T-helper 9 cell (primary cell): ENCODE data around the gene IQSEC1.

ENCODE experiments used
- DNase-seq: peaks from one replicate; pipeline ENCODE4 v3.0.0-alpha.2; 2020

IQSEC1 gene

DNA sequence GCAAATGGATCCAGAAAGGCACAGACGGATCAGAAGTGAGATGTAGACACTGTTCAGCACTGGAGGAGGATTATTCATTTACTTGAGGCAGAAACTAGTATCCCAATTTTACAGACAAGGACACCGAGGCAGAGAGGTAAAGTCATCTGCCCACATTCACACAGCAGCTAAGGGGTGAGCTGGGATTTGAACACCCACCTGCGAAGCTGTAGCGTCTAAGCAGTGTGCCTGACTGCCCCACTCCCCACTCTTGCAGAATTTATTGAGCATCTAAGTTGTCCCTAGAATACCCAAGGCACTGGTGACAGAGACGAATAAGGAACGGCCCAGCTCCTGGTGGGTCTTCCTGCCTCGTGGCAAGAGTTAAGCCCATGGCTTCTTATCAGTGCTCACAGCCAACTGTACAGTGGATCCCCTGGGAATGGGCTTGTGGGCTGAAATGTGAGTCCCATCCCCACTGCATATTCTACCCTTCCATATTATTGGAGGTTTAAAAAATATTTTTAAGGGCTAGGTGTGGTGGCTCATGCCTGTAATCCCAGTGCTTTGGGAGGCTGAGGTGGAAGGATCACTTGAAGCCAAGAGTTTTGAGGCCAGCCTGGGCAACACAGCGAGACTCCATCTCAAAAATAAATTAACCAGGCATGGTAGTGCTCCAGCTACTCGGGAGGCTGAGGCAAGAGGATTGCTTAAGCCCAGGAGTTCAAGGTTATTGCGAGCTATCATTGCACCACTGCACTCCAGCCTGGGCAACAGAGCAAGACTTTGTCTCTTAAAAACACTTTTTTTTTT is 77.6 kb downstream of the IQSEC1 start:
- no peak for DNase-seq

DNA sequence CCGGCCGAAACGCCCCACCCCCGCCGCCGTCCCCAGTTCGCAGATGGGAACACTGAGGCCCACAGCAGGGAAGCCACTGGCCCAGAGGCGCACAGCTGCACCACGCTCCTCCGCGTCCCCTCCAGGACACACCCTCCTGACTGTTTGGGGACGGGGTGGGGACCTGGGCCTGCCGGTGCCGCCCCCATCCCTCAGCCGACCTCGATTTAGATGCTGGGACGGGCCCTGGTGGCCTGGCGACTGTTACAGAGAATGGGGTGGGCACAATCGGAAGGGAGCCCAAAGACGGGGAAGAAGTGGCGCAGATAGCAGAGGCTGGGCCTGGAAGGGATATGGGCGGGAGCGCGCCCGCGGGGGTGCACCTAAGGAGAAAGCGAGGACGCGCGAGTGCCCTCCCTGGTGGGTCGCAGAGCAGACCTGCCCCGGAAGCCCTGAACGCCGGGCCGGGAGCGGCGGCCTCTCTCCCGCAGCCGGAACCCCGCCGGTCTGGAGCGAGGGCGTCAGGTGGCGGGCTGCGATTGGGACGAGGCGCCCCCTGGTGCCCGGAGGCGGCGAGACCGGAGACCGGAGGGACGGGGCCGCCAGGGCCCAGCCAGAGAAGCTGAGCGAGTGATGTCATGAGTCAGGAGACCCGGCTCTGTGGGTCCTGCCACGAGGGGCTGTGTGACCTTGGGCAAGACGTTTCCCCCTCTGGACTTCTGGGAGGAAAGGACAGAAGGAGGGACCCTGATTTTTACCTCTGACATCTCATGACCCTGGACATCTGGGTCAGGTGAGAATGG is 78.4 kb downstream of the IQSEC1 start:
- peak; percentile 84 for DNase-seq

DNA sequence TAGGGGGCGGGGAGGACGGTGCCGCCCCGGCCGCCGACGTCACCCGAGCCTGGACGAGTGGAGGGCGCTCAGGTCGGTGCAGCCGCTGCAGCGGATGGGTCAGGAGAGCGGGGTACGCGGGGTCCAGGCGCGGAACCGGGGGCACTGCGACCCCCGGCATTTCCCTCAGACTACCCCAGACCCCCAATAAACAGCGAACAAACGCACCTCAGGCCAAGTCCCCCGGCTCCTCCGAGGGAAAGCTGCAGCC is 78.9 kb downstream of the IQSEC1 start:
- no peak for DNase-seq

DNA sequence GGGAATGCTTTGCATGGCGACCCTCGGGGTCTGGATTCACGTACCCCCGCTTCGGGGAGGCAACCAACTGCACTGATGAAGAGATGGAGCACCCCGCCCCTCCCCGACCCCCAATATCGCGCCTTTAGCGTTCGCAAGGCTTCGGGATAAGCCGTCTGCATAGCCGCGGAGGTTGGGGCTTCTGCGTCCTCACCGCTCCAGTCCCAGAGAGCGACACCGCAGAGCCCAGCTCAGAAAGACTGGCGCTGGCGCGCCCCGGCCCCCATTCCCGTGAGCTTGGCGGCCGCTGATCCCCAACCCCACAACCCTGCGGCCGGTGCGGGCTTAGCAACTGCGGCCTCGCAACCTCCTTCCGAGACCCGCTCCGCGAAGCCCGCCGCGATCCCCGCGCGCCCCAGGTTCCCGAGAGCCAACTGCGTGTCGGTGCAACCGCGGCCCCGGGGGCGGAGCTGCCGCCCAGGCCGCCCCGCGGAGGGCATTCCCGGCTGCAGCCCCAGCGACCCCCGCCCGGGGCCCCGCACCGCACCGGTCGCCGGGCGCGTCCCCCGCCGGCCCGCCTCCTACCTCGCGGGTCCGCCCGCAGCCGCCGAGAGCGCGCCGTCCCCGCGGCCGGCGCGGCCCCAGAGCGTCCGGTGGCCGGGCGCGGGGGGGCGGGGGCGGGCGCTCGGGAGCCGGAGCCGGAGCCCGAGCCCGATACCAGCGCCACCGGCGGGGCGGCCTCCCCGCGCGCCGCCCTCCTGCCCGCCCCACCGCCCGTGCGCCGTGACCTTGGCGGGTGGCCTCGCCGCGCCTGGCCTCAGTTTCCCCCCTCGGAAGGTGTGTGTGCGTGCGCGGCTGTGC is 79.5 kb downstream of the IQSEC1 start:
- DNase-seq: no peak

DNA sequence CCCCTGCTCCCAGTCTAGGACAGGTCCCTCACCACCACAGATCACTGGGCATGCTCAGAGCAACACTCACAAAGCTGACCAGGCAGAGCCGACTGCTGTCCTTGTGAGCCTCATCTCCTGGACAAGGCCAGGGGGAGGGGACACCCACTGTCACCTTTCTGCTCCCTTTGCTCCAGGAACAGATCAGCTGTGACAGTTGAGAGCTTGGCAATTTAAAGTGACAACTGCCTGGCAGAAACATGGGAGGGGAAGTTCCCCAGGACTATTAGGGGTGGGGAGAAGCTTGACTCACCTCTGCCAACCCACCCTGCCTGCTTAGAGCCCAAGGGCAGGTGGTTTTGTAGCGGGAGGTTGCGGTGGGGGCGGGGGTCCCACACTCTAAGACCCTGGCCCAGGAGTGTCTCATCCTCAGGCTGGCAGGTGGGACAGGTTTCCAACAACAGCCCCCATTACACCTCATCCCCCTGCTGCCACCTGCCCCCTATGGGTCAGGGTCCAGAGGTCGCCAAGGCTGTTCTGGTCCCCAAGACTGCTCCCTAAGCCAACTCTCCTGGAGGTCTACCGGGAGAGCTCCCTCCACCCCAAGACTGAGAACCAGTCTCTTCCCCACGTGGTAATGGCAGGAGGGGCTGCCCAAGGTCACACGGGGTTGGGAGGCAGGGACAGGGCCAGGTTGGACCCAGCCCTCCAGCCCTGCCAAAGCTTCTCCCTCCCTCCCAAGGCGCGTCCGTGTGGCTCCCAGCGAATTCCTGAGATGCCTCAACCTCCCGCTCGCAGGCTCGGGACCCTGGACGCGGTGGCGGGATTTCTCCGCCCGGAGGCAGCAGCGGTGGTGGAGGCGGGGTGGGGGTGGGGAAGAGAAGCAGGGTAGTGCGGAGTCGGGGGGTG is 80.4 kb downstream of the IQSEC1 start:
- no peak for DNase-seq

DNA sequence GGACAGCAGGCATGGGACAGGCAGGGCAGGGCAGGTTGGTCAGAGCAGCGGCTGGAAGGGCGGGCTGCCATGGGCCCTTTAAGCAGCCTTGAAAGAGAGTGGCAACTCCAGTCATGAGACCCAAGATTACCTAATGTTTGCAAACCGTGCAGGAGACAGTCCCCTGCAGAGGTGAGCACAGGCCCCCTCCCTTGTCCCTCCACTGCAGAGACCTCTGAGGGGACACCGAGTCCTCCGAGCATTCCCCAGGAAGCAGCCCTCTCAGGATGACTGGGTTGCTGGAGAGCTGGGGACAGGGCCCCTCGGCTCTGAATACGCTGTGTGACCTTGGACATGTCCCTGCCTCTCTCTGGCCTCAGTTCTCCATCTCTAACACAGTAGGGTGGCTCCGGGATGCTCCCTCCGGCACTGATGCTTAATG is 81.4 kb downstream of the IQSEC1 start:
- DNase-seq: no peak

DNA sequence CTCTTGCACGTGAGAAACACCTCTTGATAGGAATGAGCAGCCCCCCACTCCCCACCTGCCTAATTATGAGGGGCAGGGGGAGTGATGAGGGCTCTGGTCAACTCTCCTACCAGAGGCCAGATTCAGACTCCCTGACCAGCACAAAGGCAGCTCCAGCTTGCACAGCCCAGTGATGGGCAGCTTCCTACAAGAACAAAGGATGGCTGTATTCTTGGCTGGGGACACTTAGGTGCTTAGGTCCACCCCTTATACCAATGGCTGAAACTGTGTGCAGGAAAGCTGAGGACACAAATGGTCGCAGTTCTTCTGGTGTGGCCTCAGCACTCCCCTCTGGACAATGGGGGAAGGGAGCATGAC is 81.8 kb downstream of the IQSEC1 start:
- no peak for DNase-seq

DNA sequence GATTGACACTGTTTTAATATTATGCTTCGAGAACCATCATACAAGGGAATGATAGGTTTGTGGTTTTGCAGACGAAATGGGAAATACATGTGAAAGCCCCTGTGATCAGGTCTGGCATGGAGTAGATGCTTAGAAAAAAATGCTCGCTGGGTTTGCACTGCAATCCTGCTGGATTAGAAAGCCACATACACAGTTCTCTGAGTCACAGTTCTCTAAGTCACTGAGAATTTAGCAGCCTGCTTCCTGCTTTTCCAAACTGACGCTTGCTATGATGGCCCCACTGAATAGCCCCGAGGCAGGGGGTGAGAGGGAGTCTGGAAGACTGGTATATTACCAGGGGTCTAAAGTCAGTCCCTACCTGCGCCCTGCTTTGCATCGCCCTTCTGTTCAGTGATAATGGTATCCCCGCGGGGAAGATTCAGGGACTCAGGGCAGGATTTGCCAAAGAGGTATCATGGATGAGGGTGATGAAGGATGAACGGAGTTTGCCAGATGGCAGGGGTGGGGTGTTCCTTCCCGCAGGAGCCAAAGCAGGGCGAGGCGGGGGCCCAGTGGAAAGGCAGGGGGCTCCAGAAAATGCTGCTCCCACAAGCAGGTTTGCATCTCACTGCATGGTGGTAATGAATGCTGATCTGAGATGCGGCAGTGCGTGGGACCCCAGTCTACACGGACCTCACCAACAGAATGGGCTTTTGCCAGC is 82.3 kb downstream of the IQSEC1 start:
- no peak for DNase-seq

DNA sequence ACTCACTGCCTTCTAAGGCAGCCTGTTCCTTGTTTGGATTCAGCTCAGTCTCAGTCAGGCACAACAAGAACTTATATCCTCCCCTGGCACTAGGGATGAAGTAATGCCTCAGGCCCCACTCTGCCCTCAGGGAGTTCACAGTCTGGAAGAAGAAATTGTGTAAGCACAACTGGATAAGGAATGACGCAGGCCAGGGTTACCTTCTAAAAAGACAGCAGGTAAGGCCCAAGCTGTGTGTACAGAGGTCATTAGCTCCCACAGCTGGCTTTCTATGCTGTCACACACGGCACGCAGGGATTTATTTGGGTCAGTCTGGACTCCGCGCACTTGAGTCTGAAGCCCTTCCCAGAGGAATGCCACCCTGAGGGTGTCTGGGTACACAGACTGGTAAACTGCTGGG is 82.9 kb downstream of the IQSEC1 start:
- no peak for DNase-seq

DNA sequence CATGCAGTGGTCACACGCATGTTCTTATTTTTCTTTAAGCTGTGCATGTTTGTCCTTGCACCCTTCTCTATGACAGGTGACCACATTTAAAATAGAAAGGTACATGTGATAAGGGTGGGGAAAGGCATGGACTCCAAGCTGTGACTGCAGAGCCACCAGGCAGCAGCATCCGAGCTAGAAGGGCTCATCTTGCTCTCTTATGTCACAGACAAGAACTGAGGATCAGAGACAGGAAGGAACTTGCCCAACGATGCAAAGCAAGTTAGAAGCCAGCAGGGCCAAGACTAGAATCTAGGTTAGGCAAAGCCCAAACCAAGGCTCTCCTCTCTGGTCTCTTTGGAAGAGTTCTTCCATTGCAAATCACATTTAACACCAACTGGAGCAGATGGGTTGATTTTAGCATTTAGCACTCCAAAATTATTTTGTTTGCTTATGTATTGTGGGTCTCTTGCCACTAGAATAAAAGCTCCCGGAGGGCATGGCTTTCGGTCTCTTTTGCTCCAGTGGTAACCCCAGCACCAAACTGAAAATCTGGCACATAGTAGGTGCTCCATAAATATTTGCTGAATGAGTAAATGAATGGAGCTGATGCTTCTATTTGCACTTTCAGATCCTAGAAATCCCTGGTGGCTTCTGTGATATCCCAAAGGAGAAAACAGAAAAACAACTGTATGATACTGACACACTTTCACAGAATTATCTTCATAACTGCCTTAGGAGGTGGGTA is 84.3 kb downstream of the IQSEC1 start:
- DNase-seq: no peak

DNA sequence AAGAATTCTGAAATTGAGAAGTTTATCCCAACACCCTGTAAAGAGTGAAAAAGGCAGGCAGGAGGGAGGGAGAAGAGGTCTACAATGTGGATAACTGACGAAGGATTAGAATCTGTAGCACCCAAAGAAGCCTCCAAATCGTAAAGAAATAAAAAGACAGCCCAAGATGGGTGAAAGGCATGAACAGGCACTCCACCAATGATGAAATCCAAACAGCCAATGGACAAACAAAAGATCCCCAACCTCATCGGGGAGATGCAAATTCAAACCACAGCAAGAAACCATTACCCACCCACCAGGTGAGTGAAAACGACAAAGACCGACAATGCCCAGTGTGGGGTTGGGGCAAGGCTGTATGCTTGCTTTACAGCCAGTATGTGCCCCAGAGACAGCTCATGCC is 85.6 kb downstream of the IQSEC1 start:
- DNase-seq: no peak

DNA sequence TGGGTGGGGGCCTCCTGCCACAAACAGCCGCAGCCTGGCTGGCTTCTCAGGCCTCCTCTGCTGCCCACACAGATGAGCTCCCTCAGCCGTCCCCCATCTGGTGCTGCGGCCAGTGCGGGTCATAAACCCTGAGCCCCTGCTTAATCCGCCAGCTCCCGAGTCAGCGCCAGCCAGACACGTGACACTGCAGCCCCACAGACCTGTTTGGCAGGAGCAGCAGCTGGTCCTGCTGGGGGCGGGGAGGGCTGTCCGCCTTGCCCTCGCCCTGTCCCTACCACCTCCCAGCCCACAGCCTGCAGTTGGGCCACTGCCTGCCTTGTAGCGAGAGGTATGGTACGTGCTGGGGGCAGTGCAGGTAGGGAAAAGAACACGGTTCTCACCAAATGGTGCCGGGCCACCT is 86.2 kb downstream of the IQSEC1 start:
- no peak for DNase-seq

DNA sequence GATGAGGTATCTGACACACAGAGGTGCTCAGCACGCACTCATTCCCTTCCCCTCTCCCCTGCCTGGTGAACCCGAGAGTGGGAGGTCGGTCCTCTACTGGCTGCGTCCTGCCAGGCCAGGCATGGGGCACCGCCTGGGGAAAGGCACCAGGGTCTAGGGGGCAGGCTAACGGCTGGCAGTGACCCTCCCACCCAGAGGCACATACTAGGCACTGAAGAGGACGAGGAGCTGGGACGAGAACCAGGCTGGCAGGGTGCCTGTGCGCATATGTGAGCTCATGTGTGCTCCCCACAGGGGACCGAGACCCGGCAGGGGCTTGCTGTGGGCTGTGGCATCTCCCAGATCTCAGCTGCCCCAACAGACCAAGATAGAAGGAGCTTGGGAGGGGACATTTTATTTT is 86.7 kb downstream of the IQSEC1 start:
- no peak for DNase-seq

DNA sequence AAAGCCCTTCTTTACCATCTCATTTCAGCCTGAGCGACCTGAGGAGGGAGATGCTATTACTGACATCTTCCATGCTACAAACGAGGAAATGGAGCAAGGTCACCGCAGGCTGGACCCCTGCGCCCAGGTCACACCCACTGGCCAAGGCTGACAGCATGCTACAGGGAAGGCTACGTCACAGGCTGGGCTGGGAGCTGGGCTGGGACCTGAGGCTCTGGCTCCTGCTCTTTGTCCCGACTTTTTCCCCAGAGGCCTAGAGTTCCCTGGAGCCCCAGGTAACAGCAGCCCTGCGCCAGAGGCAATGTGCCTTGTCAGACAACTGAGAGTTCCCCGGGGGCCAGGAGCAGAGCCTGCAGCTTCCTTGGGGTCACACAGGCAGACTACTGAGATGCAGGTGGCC is 87.2 kb downstream of the IQSEC1 start:
- DNase-seq: no peak

DNA sequence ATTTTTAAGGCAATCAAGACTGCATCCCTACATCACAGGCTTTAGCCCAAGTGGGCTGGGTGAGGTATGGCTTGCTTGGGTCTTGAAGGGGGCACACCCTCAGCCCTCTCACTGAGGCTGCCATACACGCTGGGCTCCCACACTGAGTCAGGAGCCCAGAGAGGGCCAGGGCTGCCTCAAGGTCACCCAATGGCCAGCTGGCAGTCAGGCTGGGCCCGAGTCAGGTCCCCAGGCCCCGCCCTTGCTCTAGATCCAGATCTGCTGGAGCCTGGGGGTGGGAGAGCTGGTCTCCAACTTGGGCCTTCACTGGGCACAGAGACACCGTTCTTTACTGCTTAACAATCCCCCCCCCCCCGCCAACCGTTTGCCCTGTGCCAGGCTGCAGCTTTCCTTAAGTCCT is 88.1 kb downstream of the IQSEC1 start:
- no peak for DNase-seq

DNA sequence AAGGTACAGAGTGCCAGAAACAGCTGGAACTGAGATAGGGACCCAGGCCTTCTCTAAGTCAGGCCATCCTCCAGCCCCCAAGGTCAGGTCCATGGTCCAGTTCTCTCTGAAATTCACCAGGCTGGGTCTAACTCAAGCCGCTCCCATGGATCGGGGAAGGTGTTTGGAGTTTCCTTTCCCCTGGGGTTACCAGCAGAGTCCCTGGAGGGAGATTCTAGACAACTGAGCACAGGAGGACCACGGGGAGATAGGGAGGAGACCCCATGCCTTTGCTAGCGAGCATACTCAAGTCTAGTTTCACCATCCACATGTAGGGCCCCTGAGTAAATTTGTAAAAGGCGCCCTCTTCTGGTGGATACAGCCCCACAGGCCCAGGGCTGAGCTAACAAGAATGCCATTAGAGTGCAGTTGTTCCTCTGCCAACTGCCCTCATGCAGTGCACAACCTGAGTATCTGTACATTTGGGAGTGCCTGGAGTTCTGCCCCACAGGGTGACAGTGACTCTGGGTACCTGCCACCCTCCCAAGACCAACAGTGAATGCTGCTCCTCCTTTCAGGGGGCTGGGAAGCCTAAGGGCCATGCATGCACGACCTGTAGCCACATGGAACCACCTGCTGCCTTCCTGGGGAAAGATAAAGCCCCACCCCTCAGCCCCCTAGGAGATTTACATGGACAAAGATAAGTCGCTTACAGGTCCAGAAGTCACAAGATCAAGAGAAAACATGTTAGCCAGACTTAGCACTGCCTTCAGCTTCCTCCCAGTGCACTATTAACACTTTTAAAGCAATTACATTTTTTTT is 89.0 kb downstream of the IQSEC1 start:
- DNase-seq: no peak

DNA sequence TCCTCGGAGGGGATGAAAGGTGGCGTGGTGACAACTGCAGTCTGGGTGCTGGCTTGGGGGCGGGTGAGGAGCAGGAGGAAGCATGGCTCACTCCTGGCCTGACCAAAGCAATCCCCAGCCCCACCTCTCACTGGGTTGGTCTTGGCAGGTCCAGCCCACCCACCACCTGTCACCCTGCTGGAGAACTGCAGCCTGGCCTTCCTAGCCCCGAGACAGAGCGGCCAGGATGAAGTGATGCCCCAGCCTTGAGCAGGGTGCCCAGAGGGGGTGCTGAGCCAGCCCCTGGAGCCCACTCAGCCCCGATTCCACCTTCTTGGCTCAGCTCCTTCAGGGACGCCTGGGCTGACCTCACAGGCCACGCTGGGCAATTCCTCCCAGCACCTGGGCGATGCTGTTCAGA is 89.9 kb downstream of the IQSEC1 start:
- no peak for DNase-seq

DNA sequence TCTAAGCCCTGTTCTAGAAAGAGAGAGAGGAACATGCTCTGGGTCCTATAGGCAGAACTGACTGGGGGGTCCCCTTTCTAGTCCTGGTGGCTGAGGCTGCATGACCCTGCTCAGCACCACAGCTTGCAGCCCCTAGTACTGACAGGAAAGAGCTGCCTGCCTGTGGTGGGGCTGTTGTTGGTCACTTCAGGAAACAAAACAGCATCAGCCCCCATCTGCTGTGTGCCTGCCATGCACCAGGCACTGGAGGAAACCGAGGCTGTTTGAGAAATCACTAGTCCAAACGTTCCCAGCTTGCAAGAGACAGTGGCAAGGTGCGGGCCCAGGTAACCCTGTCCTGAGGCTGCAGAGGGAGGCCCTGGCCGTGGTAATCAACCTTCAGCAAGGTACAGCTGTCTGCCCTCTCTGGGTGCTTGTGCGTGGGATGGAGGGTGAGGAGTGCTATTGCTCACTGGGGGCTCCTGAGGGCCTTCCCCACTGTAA is 90.6 kb downstream of the IQSEC1 start:
- no peak for DNase-seq

DNA sequence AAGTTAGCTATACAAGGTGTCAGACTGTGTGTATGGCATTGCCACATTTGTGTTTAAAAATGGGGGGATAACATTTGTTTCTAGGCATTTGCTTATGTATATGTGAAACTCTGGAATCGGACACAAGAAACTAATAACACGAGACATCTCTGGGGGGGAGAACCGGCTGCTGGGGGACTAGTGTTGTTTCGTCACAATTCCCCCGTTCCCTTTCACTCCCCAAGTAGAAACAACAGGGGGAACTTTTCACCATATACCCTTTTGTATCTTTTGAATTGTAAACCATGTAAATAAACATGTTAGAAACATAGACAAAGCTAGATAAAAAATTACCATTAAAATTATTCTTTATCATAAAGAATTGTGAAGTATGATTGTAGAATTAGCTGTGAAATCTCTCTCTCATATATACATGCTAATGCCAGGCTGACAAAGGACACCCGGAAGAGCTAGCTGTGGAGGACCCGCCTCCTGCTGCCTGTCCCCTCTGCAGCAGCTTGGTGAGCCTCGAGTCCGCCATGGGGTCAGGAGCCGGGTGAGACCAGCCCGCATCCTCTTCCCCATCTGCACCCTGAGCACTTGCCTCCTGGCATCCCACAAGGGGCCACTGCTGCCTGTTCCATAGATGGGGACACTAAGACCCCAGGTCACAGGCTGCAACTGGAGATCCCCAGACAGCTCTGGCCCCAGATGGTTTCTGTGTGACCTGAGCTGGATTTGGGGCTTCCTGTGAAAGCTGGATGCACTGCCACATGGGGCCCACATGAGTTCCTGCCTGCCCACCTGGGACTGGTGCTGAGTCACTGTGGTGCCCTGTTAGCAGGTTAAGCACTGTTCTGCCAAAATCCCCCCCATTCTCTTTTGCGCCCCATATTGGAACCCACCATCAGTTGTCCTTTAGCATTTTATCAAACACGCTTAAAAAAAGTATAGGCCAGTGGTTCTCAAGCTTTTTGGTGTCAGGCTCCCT is 91.6 kb downstream of the IQSEC1 start:
- DNase-seq: no peak
